DOHH2 (cell line): ENCODE results near the gene TRIM67.

Experiments
- EZH2phosphoT487 ChIP-seq: fragments of 200-600 bp; sonication (generic); IDR thresholded peaks from 2 replicates; pipeline ENCODE4 v1.6.1; 2017; ENCODE audit warnings: borderline replicate concordance, mild to moderate bottlenecking, antibody characterized with exemption, low read length, moderate library complexity, mixed read lengths
- TF ChIP-seq, protein P1 (sequence below): fragments of 200-600 bp; sonication (generic); IDR thresholded peaks from one replicate; pipeline ENCODE4 v1.5.1; 2014; ENCODE audit warnings: antibody characterized with exemption, mild to moderate bottlenecking, low read depth, low read length; ENCODE audit not compliant: poor library complexity, severe bottlenecking

DNA sequence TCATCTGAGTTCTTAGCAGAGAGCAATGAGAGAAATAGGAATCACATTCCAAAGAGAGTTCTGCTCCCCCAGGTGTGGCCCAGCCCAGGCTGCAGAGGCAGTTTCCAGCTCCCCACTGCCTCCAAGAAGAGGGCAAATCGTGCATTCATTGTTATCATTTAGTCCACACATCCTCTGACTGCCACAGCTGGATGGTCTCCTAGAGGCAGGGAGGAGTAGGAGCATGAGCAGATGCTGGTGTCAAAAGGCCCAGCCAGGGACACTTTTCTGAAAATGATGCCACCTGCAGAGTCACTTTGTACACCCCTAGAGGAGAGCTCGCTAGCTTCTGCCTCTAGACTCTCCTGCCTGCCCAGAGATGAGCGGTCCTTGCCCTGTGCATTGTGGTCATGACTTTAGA, 45.6 kb downstream of the TRIM67 start:
- TF ChIP-seq, protein P1, sequence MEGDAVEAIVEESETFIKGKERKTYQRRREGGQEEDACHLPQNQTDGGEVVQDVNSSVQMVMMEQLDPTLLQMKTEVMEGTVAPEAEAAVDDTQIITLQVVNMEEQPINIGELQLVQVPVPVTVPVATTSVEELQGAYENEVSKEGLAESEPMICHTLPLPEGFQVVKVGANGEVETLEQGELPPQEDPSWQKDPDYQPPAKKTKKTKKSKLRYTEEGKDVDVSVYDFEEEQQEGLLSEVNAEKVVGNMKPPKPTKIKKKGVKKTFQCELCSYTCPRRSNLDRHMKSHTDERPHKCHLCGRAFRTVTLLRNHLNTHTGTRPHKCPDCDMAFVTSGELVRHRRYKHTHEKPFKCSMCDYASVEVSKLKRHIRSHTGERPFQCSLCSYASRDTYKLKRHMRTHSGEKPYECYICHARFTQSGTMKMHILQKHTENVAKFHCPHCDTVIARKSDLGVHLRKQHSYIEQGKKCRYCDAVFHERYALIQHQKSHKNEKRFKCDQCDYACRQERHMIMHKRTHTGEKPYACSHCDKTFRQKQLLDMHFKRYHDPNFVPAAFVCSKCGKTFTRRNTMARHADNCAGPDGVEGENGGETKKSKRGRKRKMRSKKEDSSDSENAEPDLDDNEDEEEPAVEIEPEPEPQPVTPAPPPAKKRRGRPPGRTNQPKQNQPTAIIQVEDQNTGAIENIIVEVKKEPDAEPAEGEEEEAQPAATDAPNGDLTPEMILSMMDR, result no peak
- no peak for TF ChIP-seq EZH2phosphoT487
